A673 (cell line): Measurements from ENCODE around the gene HNRNPUL2. TPM values are rescaled to one million over a fixed set of nuclear protein-coding genes. Genes with fewer than 3 reads are reported as not detected.

ENCODE experiments used
- BruUV-seq: library from RNA; stranded (reverse); fragments of 400-500 nt; replicated peaks from 2 replicates; lab custom pipeline; 2021; lab: Mats Ljungman, UMichigan
- CTCF ChIA-PET: fragments of 300-600 bp; sonication (Branson Sonifier 250); formaldehyde crosslinking; loops from one replicate; lab custom pipeline; 2022; ENCODE audit warnings: antibody characterized with exemption; lab: Charles Lee
- POLR2A ChIA-PET: fragments of 300-600 bp; sonication (Branson Sonifier 250); formaldehyde crosslinking; loops from one replicate; lab custom pipeline; 2022; ENCODE audit warnings: antibody characterized with exemption; ENCODE audit not compliant: low non-redundant PET; lab: Charles Lee
- DNase-seq: peaks from one replicate; pipeline ENCODE4 v3.0.0-alpha.2; 2015; ENCODE audit warnings: low spot score
- H3K27ac ChIP-seq: fragments of 200-600 bp; sonication (generic); 2 replicates; pipeline ENCODE4 v1.5.1; 2016; ENCODE audit warnings: mixed run types, low read depth, mild to moderate bottlenecking, mixed read lengths, antibody characterized with exemption, low read length; ENCODE audit not compliant: poor library complexity, severe bottlenecking
- H3K27me3 ChIP-seq: fragments of 200-600 bp; sonication (generic); replicated peaks from 2 replicates; pipeline ENCODE4 v1.6.1; 2017; ENCODE audit warnings: mixed run types, low read depth, mild to moderate bottlenecking, mixed read lengths, antibody characterized with exemption, low read length; ENCODE audit not compliant: insufficient read depth, poor library complexity
- H3K36me3 ChIP-seq: fragments of 200-600 bp; sonication (generic); 2 replicates; pipeline ENCODE4 v1.6.1; 2016; ENCODE audit warnings: mixed run types, mild to moderate bottlenecking, mixed read lengths, antibody characterized with exemption, low read length; ENCODE audit not compliant: insufficient read depth, poor library complexity, severe bottlenecking
- H3K4me1 ChIP-seq: fragments of 200-600 bp; sonication (generic); 2 replicates; pipeline ENCODE4 v1.6.1; 2017; ENCODE audit warnings: mixed run types, mild to moderate bottlenecking, mixed read lengths, antibody characterized with exemption, low read length; ENCODE audit not compliant: insufficient read depth, poor library complexity, severe bottlenecking
- H3K4me3 ChIP-seq: fragments of 200-600 bp; sonication (generic); 2 replicates; pipeline ENCODE4 v1.5.1; 2016; ENCODE audit warnings: low read depth, mixed run types, mild to moderate bottlenecking, mixed read lengths, low read length; ENCODE audit not compliant: poor library complexity, severe bottlenecking
- H3K9me3 ChIP-seq: fragments of 200-600 bp; sonication (generic); 2 replicates; pipeline ENCODE4 v1.6.1; 2016; ENCODE audit warnings: mixed run types, low read depth, mild to moderate bottlenecking, mixed read lengths, antibody characterized with exemption, low read length; ENCODE audit not compliant: poor library complexity, severe bottlenecking
- CTCF ChIP-seq: fragments of 300-800, 200-600 bp; sonication (generic); conservative IDR thresholded peaks from 2 replicates; pipeline ENCODE4 v1.5.1; 2017; ENCODE audit warnings: low read depth, mild to moderate bottlenecking, antibody characterized with exemption, low read length, moderate library complexity, mixed read lengths
- EZH2 ChIP-seq: fragments of 200-600 bp; sonication (generic); IDR thresholded peaks from 2 replicates; pipeline ENCODE4 v1.6.1; 2017; ENCODE audit warnings: borderline replicate concordance, low read depth, mild to moderate bottlenecking, mixed read lengths, antibody characterized with exemption, low read length; ENCODE audit not compliant: poor library complexity, severe bottlenecking
- intact Hi-C: fragments of 100-400 bp; cut with micrococcal nuclease; formaldehyde crosslinking; loops from one replicate; pipeline ENCODE4 v1.10.0; 2022; ENCODE audit not compliant: unreplicated experiment
- total RNA-seq: library from RNA; stranded (reverse); gene quantifications from 2 replicates; pipeline ENCODE4 v1.2.3, GENCODE V29; 2021

Gene HNRNPUL2
- total RNA-seq, 1 experiment from 2014 or later = 104 TPM

- Histone ChIP-seq H3K36me3 (peaks cover 39% of the 10 kb centered on the region), H3K27me3 (no peaks in the 10 kb centered on the region), H3K27ac (peak overlapping the region; percentile 98), H3K4me3 (peak overlapping the region; percentile 86), H3K9me3 (no peaks in the 10 kb centered on the region), H3K4me1 (peaks cover 11% of the 10 kb centered on the region)
- ChIA-PET POLR2A (interaction anchor here (0.6 to 1.4 kb wide), 3 partner anchors 61 to 115 kb away, joined by 5 to 12 read pairs (median 6); partner anchors contain the start of genes C11orf98 and CSKMT), CTCF (interaction anchor here (1.5 kb wide), 1 partner anchor 302 kb away, joined by 4 read pairs; no protein-coding TSS in a partner anchor)
- no TSS peak for BruUV-seq
- TF ChIP-seq CTCF = no peak
- no peak for TF ChIP-seq EZH2
- DNase-seq = no peak
- intact Hi-C loops = loop anchor here (5.0 kb wide), 1 partner anchor 46 kb away; the partner anchor contains the start of gene TAF6L
Measured at GRCh38 chr11:62726156-62726914, 922 bp downstream of the HNRNPUL2 start.

GRCh38 chr11:62725646-62726045, 1.6 kb downstream of the HNRNPUL2 start:
- no peaks in the 10 kb centered on the region for H3K27me3 ChIP-seq
- peak overlapping the region; percentile 98 for H3K27ac ChIP-seq
- H3K4me1 ChIP-seq = peaks cover 11% of the 10 kb centered on the region
- CTCF ChIA-PET = no interaction called here
- DNase-seq = no peak
- intact Hi-C loops = loop anchor here (5.0 kb wide), 1 partner anchor 47 kb away; the partner anchor contains the start of gene TAF6L
- H3K9me3 ChIP-seq = no peaks in the 10 kb centered on the region
- TF ChIP-seq CTCF (no peak), EZH2 (no peak)
- peak overlapping the region; percentile 86 for H3K4me3 ChIP-seq
- POLR2A ChIA-PET = no interaction called here
- no TSS peak for BruUV-seq
- H3K36me3 ChIP-seq = peaks cover 46% of the 10 kb centered on the region

- peaks cover 61% of the 10 kb centered on the region for H3K36me3 ChIP-seq
- peak overlapping the region; percentile 86 for H3K4me3 ChIP-seq
- no peak for DNase-seq
- TF ChIP-seq EZH2 (no peak), CTCF (no peak)
- no TSS peak for BruUV-seq
- H3K27me3 ChIP-seq = no peaks in the 10 kb centered on the region
- H3K4me1 ChIP-seq = peaks cover 8% of the 10 kb centered on the region
- ChIA-PET CTCF (interaction anchor here (0.5 kb wide), 1 partner anchor 64 kb away, joined by 6 read pairs; no protein-coding TSS in a partner anchor), POLR2A (no interaction called here)
- no peaks in the 10 kb centered on the region for H3K9me3 ChIP-seq
- intact Hi-C loops = no loop called here
- peak overlapping the region; percentile 98 for H3K27ac ChIP-seq
Measured at GRCh38 chr11:62724171-62724570, 3.1 kb downstream of the HNRNPUL2 start.
